Measurements from ENCODE around the gene MYO18B.

Gene MYO18B

DNA sequence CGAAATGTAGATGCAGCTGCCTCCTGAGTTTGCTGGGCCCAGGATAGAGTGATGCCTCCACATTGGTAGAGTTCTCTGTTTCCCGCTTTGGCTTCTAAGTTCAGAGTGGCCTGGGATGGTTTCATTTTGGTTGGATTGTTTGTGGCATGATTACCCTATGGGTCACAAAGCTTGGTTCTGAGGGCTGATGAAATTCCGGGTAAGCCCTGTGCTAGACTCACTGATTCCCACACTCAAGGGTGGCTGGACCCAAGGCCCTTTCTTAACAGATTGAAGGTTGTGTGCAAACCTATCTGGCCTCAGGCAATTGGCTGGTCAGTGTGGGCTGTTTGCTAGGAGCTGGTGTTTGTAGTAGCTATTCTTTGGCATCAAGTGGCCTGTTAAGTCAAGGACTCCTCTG lies 158.4 kb downstream of the MYO18B start:
- Histone ChIP-seq H3K4me1 (ENCODE audit: insufficient read depth, low read length) (no peaks in the 10 kb centered on the region), H3K4me3 (ENCODE audit: low read length) (no peak overlapping the region), H3K36me3 (ENCODE audit: insufficient read depth, low read length) (no peaks in the 10 kb centered on the region), H3K9me3 (ENCODE audit: low read length) (no peaks in the 10 kb centered on the region), H2AFZ (ENCODE audit: low read depth, low read length) (no peak overlapping the region), H3K27me3 (ENCODE audit: insufficient read depth, low read length) (no peaks in the 10 kb centered on the region)

DNA sequence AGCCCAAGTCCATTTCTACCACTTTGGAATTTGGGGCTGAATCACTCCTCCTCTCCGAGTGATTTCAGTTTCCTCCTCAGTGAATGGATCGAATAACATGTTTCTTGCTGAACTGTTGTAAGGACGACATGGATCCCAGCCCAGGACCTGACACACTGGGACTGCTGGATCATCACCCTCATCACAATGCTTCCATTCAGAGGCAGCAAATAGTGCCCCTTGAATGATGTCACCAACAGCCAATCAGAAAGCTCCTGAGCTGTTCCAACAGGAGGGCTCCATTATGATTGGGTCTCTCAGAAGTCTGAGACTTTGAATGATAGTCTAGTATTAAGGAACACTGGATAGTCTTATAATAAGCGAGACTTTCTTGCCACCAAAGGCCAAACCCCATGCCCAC lies 158.9 kb downstream of the MYO18B start:
- H3K4me3 ChIP-seq (ENCODE audit: low read length) = no peak overlapping the region
- no peaks in the 10 kb centered on the region for H3K27me3 ChIP-seq (ENCODE audit: insufficient read depth, low read length)
- H3K36me3 ChIP-seq (ENCODE audit: insufficient read depth, low read length) = no peaks in the 10 kb centered on the region
- no peaks in the 10 kb centered on the region for H3K9me3 ChIP-seq (ENCODE audit: low read length)
- H2AFZ ChIP-seq (ENCODE audit: low read depth, low read length) = no peak overlapping the region
- H3K4me1 ChIP-seq (ENCODE audit: insufficient read depth, low read length) = no peaks in the 10 kb centered on the region

DNA sequence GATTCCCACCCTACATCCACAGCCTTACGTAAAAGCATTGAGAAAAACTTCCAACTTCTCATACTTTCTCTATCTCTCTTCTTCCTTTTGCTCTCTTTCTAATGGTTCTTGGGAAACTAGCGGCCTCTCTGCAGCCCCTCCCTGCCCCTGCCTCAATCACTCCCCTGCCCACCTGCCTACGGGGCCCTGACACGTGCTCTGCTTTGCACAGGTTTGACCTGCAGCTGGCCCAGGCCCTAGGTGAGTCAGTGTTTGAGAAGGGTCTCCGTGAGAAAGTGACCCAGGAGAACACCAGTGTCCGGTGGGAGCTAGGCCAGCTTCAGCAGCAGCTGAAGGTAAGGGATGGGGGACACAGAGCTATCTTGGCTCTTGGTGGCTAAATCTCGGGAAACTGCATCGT lies 160.4 kb downstream of the MYO18B start:
- Histone ChIP-seq H3K9me3 (ENCODE audit: low read length) (no peaks in the 10 kb centered on the region), H3K27me3 (ENCODE audit: insufficient read depth, low read length) (no peaks in the 10 kb centered on the region), H2AFZ (ENCODE audit: low read depth, low read length) (no peak overlapping the region), H3K4me3 (ENCODE audit: low read length) (no peak overlapping the region), H3K36me3 (ENCODE audit: insufficient read depth, low read length) (no peaks in the 10 kb centered on the region), H3K4me1 (ENCODE audit: insufficient read depth, low read length) (no peaks in the 10 kb centered on the region)

DNA sequence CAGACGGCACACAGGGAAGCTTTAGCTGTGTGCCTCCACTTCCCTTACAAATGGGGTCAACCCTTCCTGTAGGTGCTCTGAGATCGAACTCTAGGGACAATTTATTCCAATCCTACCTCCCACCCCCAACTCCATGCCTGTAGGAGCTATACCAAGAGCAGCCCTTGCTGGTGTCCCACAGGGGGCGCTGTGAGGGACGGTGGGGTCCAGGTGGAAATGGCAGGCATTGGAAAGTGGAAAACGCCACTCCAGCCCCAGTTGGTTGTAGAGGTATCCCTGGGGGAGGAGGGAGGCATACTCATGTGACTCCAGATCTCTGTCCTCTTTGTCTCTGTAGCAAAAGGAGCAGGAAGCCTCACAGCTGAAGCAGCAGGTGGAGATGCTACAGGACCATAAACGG lies 161.3 kb downstream of the MYO18B start:
- no peak overlapping the region for H2AFZ ChIP-seq (ENCODE audit: low read depth, low read length)
- no peaks in the 10 kb centered on the region for H3K36me3 ChIP-seq (ENCODE audit: insufficient read depth, low read length)
- no peak overlapping the region for H3K4me3 ChIP-seq (ENCODE audit: low read length)
- no peaks in the 10 kb centered on the region for H3K9me3 ChIP-seq (ENCODE audit: low read length)
- peaks cover 3% of the 10 kb centered on the region for H3K27me3 ChIP-seq (ENCODE audit: insufficient read depth, low read length)
- H3K4me1 ChIP-seq (ENCODE audit: insufficient read depth, low read length) = no peaks in the 10 kb centered on the region

DNA sequence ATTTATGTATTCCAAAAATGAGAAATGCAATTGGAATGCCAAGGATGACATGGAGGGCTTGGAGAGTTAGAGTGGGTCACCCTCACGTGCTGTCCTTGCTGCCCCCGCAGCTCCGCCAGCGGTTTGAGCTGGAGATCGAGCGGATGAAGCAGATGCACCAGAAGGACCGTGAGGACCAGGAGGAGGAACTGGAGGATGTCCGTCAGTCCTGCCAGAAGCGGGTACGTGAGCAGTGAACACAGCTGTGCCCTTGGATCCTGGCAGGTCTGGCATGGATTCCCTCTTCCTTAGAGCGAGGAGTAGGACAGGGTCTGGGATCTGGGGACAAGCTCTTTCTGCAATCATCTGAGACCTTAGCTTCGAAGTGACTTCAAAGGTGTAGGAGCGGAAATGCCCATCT lies 166.2 kb downstream of the MYO18B start:
- H3K4me1 ChIP-seq (ENCODE audit: insufficient read depth, low read length) = no peaks in the 10 kb centered on the region
- H3K9me3 ChIP-seq (ENCODE audit: low read length) = no peaks in the 10 kb centered on the region
- no peak overlapping the region for H3K4me3 ChIP-seq (ENCODE audit: low read length)
- H2AFZ ChIP-seq (ENCODE audit: low read depth, low read length) = no peak overlapping the region
- no peaks in the 10 kb centered on the region for H3K36me3 ChIP-seq (ENCODE audit: insufficient read depth, low read length)
- peaks cover 8% of the 10 kb centered on the region for H3K27me3 ChIP-seq (ENCODE audit: insufficient read depth, low read length)

DNA sequence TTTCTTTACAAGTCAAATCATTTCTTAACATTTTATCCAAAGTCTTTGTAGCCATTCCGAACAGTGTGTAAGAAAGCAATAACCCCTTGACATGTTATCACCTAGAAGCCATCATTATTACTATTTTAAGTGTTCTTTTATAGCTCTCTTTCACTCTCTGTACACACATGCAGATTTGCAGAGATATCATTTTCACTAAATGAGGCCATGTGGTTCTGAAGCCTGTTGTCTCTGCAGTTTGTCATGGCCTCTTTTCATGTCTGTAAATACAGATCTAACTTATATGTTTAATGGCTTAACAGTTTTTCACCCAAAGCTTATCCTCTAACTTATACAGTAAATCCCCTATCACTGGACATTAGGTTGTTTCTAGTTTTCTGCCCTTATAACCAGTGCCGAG lies 166.8 kb downstream of the MYO18B start:
- peaks cover 8% of the 10 kb centered on the region for H3K27me3 ChIP-seq (ENCODE audit: insufficient read depth, low read length)
- no peak overlapping the region for H3K4me3 ChIP-seq (ENCODE audit: low read length)
- no peak overlapping the region for H2AFZ ChIP-seq (ENCODE audit: low read depth, low read length)
- H3K4me1 ChIP-seq (ENCODE audit: insufficient read depth, low read length) = no peaks in the 10 kb centered on the region
- no peaks in the 10 kb centered on the region for H3K9me3 ChIP-seq (ENCODE audit: low read length)
- H3K36me3 ChIP-seq (ENCODE audit: insufficient read depth, low read length) = no peaks in the 10 kb centered on the region

DNA sequence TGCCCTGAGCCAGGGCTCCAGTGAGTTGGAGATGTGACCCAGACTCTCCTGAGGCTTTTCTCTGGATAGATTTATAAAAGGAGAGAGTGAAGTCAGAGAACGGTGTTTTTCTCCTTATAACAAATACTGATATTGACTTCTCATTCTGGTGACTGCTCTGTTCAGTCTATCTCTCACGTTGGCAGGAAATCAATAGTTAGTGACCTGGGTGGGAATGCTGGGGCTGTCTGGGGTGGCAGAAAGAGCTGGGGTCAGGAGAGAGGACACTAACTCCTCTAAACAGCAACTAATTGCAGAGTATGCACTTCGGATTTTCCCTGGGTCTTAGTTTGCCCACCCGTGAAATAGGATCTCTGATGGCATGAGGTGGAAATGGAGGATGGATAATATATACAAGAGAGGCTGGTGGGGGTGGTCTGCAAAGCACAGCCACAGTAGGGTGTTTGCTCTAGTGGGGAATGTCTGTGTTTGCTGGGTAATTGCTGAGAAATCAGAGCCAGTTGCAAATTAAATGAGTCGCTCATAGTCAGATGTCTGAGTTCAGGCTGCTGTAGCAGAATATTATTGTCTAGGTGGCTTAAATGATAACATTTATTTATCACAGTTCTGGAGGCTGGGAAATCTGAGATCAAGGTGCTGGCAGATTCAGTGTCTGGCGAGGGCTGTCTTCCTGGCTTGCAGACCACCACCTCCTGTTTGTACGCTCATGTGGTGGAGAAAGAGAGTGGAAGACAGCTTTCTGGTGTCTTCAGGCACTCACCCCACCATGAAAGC lies 167.8 kb downstream of the MYO18B start:
- Histone ChIP-seq H3K27me3 (ENCODE audit: insufficient read depth, low read length) (peaks cover 8% of the 10 kb centered on the region), H3K36me3 (ENCODE audit: insufficient read depth, low read length) (no peaks in the 10 kb centered on the region), H3K4me3 (ENCODE audit: low read length) (no peak overlapping the region), H2AFZ (ENCODE audit: low read depth, low read length) (no peak overlapping the region), H3K4me1 (ENCODE audit: insufficient read depth, low read length) (no peaks in the 10 kb centered on the region), H3K9me3 (ENCODE audit: low read length) (no peaks in the 10 kb centered on the region)

DNA sequence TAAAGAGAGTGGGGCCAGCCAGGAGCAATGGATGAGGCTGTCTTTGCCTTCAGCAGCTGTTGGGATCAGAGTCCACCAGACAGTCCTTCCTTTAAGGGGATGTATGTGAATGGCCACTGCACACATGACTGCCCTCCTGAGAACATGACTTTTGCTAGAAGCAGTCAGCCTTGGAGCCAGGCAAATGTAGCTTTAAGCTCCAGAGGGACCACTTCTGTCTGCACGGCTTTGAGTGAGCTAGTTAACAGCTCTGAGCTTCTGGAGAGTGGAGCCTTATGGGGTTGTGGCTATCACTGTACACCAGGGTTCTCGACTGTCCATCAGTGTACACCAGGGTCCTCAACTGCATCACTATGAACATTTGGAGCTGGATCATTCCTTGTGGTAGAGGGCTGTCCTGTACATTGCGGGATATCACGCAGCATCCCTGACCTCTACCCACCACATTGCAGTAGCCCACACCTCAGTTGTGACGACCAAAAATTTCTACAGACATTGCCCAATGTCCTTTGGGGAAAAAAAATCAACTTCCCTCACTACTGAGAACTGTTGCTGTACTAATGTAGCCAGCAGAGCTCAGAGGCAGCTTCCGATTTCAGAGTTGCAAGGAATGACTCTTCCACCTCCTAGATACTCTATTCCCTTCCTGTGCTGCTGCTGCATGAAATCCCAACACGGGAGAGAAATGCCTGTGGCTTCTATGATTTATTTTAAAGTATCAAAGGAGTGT lies 169.4 kb downstream of the MYO18B start:
- Histone ChIP-seq H3K27me3 (ENCODE audit: insufficient read depth, low read length) (peaks cover 8% of the 10 kb centered on the region), H3K36me3 (ENCODE audit: insufficient read depth, low read length) (no peaks in the 10 kb centered on the region), H3K9me3 (ENCODE audit: low read length) (no peaks in the 10 kb centered on the region)

DNA sequence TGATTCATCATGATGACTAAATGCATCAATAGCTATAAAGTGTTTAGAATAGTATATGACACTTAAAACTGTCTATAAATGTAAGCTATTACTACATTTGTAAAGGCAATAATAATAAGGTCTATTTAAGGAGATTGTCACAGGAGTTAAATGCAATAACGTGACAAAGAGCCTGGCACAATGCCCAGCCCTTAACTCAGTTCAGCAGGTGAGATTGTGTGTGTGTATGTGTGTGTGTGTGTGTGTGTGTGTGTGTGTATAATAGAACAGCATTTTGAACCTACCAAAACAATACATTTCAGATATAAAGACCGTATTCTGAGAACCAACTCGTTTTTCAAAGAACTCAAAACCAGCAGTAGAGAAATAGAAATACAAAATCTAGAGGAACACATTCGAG lies 177.5 kb downstream of the MYO18B start:
- Histone ChIP-seq H3K9me3 (ENCODE audit: low read length) (no peaks in the 10 kb centered on the region), H3K4me1 (ENCODE audit: insufficient read depth, low read length) (no peaks in the 10 kb centered on the region), H3K4me3 (ENCODE audit: low read length) (no peak overlapping the region), H3K36me3 (ENCODE audit: insufficient read depth, low read length) (no peaks in the 10 kb centered on the region), H3K27me3 (ENCODE audit: insufficient read depth, low read length) (peaks cover 2% of the 10 kb centered on the region), H2AFZ (ENCODE audit: low read depth, low read length) (no peak overlapping the region)

More for the DNA sequence above, 169.4 kb downstream of the MYO18B start:
- Histone ChIP-seq H3K4me1 (ENCODE audit: insufficient read depth, low read length) (no peaks in the 10 kb centered on the region), H2AFZ (ENCODE audit: low read depth, low read length) (no peak overlapping the region), H3K4me3 (ENCODE audit: low read length) (no peak overlapping the region)

DNA sequence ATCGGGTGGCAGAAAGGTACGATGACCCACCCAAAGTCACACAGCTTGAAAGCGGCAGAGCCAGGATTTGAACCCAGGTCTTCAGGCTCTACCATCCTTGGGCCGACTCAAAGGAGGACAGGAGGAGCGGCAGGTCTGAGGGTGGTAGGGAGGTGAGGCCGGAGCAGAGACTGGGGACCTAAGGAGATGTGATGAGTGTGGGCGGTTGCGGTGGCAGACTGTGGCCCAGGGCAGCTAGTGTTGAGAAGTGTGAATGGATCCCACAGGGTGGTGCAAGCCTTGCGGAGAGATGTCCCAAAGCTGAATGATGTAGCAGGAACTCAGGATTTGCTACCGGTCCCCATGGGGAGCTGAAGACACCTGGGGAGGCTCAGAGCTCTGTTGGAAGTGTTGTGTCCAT lies 180.2 kb downstream of the MYO18B start:
- Histone ChIP-seq H3K27me3 (ENCODE audit: insufficient read depth, low read length) (peaks cover 2% of the 10 kb centered on the region), H2AFZ (ENCODE audit: low read depth, low read length) (no peak overlapping the region), H3K36me3 (ENCODE audit: insufficient read depth, low read length) (no peaks in the 10 kb centered on the region), H3K9me3 (ENCODE audit: low read length) (no peaks in the 10 kb centered on the region), H3K4me3 (ENCODE audit: low read length) (no peak overlapping the region), H3K4me1 (ENCODE audit: insufficient read depth, low read length) (no peaks in the 10 kb centered on the region)

DNA sequence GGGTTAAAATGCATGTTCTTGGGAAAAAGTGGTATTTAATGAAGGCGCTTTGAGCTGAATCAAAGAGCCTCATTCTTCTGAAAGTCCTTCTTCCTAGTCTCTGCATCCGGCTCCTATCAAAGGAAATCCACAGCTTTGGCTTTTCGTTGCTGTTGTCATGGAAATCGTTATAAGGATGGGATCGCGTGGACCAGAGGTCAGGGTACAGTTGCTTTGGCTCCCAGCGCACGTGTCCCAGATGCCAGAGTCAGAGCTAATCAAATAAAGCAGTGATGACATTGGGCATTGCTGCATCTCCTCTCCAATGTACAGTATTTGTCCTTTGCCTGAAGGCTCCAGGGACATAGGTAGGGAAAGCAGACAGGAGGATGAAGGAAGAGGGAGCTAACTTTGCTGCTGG lies 181.9 kb downstream of the MYO18B start:
- Histone ChIP-seq H3K36me3 (ENCODE audit: insufficient read depth, low read length) (no peaks in the 10 kb centered on the region), H3K4me3 (ENCODE audit: low read length) (no peak overlapping the region), H3K9me3 (ENCODE audit: low read length) (no peaks in the 10 kb centered on the region), H3K27me3 (ENCODE audit: insufficient read depth, low read length) (peaks cover 2% of the 10 kb centered on the region), H2AFZ (ENCODE audit: low read depth, low read length) (no peak overlapping the region), H3K4me1 (ENCODE audit: insufficient read depth, low read length) (no peaks in the 10 kb centered on the region)

DNA sequence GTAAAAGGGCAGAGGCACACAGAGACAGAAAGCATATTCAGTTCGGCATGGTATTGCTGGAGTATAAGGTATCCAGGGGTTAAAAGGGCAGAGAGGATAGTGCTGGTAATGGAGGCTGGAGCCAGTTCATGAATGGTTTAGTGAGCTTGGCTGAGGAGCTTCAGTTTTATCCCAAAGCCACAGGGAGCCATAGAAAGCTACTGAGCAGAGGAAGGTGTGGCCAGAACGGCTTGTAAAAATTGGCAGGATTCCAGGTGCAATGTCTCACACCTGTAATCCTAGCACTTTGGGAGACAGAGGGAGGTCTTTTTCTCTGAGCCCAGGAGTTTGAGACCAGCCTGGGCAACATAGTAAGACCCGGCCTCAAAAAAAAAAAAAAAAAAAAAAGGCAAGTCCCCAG lies 186.1 kb downstream of the MYO18B start:
- Histone ChIP-seq H3K36me3 (ENCODE audit: insufficient read depth, low read length) (no peaks in the 10 kb centered on the region), H3K9me3 (ENCODE audit: low read length) (no peaks in the 10 kb centered on the region), H3K27me3 (ENCODE audit: insufficient read depth, low read length) (peaks cover 17% of the 10 kb centered on the region), H3K4me3 (ENCODE audit: low read length) (no peak overlapping the region), H3K4me1 (ENCODE audit: insufficient read depth, low read length) (no peaks in the 10 kb centered on the region), H2AFZ (ENCODE audit: low read depth, low read length) (no peak overlapping the region)

DNA sequence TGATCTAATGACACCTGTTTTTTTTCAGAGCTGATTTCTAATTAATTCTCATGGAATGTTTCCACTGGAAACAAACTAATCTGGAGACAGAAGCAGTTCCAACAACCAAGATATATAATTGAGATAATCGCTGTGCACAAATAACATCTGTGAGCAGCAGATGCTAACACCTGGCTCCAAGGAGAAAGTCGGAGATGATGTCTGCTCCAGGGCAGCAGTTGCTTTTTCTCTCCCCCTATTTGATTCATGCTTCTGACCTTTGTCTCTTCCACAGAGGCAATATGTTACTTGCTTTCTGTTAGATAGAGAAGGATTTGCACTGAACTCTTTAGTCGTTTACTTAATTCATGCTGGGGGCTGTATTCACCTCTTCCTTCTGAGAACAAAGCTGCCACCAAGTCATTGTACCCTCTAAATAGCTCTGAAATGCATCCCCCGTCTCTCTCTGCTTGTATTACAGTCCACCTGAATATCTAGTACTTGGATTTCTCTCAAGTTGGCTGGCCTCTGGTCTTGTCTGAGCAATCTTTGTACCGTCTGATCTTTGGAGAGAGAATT lies 187.4 kb downstream of the MYO18B start:
- Histone ChIP-seq H3K4me1 (ENCODE audit: insufficient read depth, low read length) (no peaks in the 10 kb centered on the region), H3K9me3 (ENCODE audit: low read length) (no peaks in the 10 kb centered on the region), H3K4me3 (ENCODE audit: low read length) (no peak overlapping the region)

More for the DNA sequence above, 187.4 kb downstream of the MYO18B start:
- Histone ChIP-seq H3K36me3 (ENCODE audit: insufficient read depth, low read length) (no peaks in the 10 kb centered on the region), H3K27me3 (ENCODE audit: insufficient read depth, low read length) (peaks cover 17% of the 10 kb centered on the region), H2AFZ (ENCODE audit: low read depth, low read length) (no peak overlapping the region)

All from neuron (in vitro differentiated cells).